Measurements from ENCODE around the gene ELFN2.

Gene ELFN2

GRCh38 chr22:37467391-37467955, 40.2 kb upstream of the ELFN2 start:
- Histone ChIP-seq H3K9me3 (ENCODE audit: insufficient read depth, low read depth, low read length) (no peaks in the 10 kb centered on the region), H3K27me3 (ENCODE audit: insufficient read depth, low read length, poor library complexity, severe bottlenecking) (no peaks in the 10 kb centered on the region), H3K36me3 (ENCODE audit: insufficient read depth, low read length) (peaks cover 9% of the 10 kb centered on the region; the same call in 1 of the 2 replicates), H3K9me2 (replicated peaks; ENCODE audit: low read depth, low read length) (no peaks in the 10 kb centered on the region), H3F3A (ENCODE audit: low read depth) (no peaks in the 10 kb centered on the region), H3K4me3 (ENCODE audit: low read length, poor library complexity, severe bottlenecking) (no peak overlapping the region), H2AFZ (ENCODE audit: low read length) (no peak overlapping the region), H3K4me1 (ENCODE audit: insufficient read depth, low read length, poor library complexity, severe bottlenecking) (no peaks in the 10 kb centered on the region), H3K79me2 (ENCODE audit: insufficient read depth, low read length) (no peaks in the 10 kb centered on the region), H3K9ac (ENCODE audit: low read depth, low read length, poor library complexity, severe bottlenecking) (no peak overlapping the region), H4K20me1 (ENCODE audit: insufficient read depth, low read length, poor library complexity, severe bottlenecking) (no peaks in the 10 kb centered on the region), H3K4me2 (ENCODE audit: low read depth, low read length, poor library complexity, severe bottlenecking) (no peak overlapping the region)
- TF ChIP-seq, protein P1, sequence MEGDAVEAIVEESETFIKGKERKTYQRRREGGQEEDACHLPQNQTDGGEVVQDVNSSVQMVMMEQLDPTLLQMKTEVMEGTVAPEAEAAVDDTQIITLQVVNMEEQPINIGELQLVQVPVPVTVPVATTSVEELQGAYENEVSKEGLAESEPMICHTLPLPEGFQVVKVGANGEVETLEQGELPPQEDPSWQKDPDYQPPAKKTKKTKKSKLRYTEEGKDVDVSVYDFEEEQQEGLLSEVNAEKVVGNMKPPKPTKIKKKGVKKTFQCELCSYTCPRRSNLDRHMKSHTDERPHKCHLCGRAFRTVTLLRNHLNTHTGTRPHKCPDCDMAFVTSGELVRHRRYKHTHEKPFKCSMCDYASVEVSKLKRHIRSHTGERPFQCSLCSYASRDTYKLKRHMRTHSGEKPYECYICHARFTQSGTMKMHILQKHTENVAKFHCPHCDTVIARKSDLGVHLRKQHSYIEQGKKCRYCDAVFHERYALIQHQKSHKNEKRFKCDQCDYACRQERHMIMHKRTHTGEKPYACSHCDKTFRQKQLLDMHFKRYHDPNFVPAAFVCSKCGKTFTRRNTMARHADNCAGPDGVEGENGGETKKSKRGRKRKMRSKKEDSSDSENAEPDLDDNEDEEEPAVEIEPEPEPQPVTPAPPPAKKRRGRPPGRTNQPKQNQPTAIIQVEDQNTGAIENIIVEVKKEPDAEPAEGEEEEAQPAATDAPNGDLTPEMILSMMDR (conservative IDR thresholded peaks at IDR 0.05; ENCODE audit: low read length), result no peak
- no peak for TF ChIP-seq EZH2phosphoT487 (IDR thresholded peaks at IDR 0.05; ENCODE audit: borderline replicate concordance)

- TF ChIP-seq EZH2phosphoT487 (IDR thresholded peaks at IDR 0.05; ENCODE audit: borderline replicate concordance), result no peak
- TF ChIP-seq, protein P1 (conservative IDR thresholded peaks at IDR 0.05; ENCODE audit: low read length), result no peak
- H3K9me3 ChIP-seq (ENCODE audit: insufficient read depth, low read depth, low read length), result no peaks in the 10 kb centered on the region
- no peak overlapping the region for H3K4me2 ChIP-seq (ENCODE audit: low read depth, low read length, poor library complexity, severe bottlenecking)
- no peaks in the 10 kb centered on the region for H3K4me1 ChIP-seq (ENCODE audit: insufficient read depth, low read length, poor library complexity, severe bottlenecking)
- no peak overlapping the region for H3K9ac ChIP-seq (ENCODE audit: low read depth, low read length, poor library complexity, severe bottlenecking)
- no peaks in the 10 kb centered on the region for H3F3A ChIP-seq (ENCODE audit: low read depth)
- no peaks in the 10 kb centered on the region for H3K9me2 ChIP-seq (replicated peaks; ENCODE audit: low read depth, low read length)
- no peak overlapping the region for H3K4me3 ChIP-seq (ENCODE audit: low read length, poor library complexity, severe bottlenecking)
- H4K20me1 ChIP-seq (ENCODE audit: insufficient read depth, low read length, poor library complexity, severe bottlenecking), result no peaks in the 10 kb centered on the region
- H3K27me3 ChIP-seq (ENCODE audit: insufficient read depth, low read length, poor library complexity, severe bottlenecking), result no peaks in the 10 kb centered on the region
- H2AFZ ChIP-seq (ENCODE audit: low read length), result no peak overlapping the region
- no peaks in the 10 kb centered on the region for H3K79me2 ChIP-seq (ENCODE audit: insufficient read depth, low read length)
- H3K36me3 ChIP-seq (ENCODE audit: insufficient read depth, low read length), result peaks cover 9% of the 10 kb centered on the region; the same call in 1 of the 2 replicates
These were observed 36.9 kb upstream of the ELFN2 start for GRCh38 chr22:37464181-37464580.

DNA sequence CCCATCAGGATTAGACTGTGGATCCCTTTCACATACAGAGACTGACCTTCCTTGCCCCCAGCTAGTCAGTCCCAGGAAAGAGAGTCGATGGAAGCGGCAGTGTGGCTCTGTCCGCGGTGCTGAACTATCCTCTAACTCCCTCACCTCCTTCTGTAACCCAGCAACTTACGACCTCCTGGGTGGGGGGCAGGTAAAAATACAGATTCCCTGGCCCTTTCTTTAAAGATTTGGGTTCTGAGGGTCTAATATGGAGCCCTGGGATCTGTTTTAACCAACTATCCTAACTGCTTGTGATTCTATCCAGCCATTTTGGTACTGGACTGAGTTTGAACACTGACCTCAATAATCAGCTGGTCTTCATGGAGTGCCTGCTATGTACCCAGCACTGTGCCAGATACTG, 35.7 kb upstream of the ELFN2 start:
- H3K79me2 ChIP-seq (ENCODE audit: insufficient read depth, low read length), result no peaks in the 10 kb centered on the region
- no peaks in the 10 kb centered on the region for H4K20me1 ChIP-seq (ENCODE audit: insufficient read depth, low read length, poor library complexity, severe bottlenecking)
- H3K27me3 ChIP-seq (ENCODE audit: insufficient read depth, low read length, poor library complexity, severe bottlenecking), result no peaks in the 10 kb centered on the region
- no peaks in the 10 kb centered on the region for H3F3A ChIP-seq (ENCODE audit: low read depth)
- no peak for TF ChIP-seq EZH2phosphoT487 (IDR thresholded peaks at IDR 0.05; ENCODE audit: borderline replicate concordance)
- TF ChIP-seq, protein P1 (conservative IDR thresholded peaks at IDR 0.05; ENCODE audit: low read length), result no peak
- H3K9me3 ChIP-seq (ENCODE audit: insufficient read depth, low read depth, low read length), result no peaks in the 10 kb centered on the region
- peaks cover 6% of the 10 kb centered on the region; the same call in 1 of the 2 replicates for H3K36me3 ChIP-seq (ENCODE audit: insufficient read depth, low read length)
- H3K9me2 ChIP-seq (replicated peaks; ENCODE audit: low read depth, low read length), result no peaks in the 10 kb centered on the region
- H3K9ac ChIP-seq (ENCODE audit: low read depth, low read length, poor library complexity, severe bottlenecking), result no peak overlapping the region
- H2AFZ ChIP-seq (ENCODE audit: low read length), result no peak overlapping the region
- H3K4me3 ChIP-seq (ENCODE audit: low read length, poor library complexity, severe bottlenecking), result no peak overlapping the region
- no peaks in the 10 kb centered on the region for H3K4me1 ChIP-seq (ENCODE audit: insufficient read depth, low read length, poor library complexity, severe bottlenecking)
- H3K4me2 ChIP-seq (ENCODE audit: low read depth, low read length, poor library complexity, severe bottlenecking), result no peak overlapping the region

All from Loucy (cell line).